Measurements from ENCODE around the gene FAM72D.
"Not testable (repeated sequence)": the region's sequence is repeated elsewhere in the genome, so short reads cannot be mapped to it uniquely, and the experiment has no call there.

Gene FAM72D

GRCh38 chr1:145082483-145083255, 13.1 kb upstream of the FAM72D start:
- not testable (repeated sequence) for DNase-seq (ENCODE audit: low read depth in 3 of 3, low spot score in 1 of 3)

GRCh38 chr1:145093517-145094149, 2.1 kb upstream of the FAM72D start:
- not testable (repeated sequence) for DNase-seq (ENCODE audit: low read depth in 3 of 3, low spot score in 1 of 3)

GRCh38 chr1:145094655-145095211, 1.0 kb upstream of the FAM72D start:
- not testable (repeated sequence) for DNase-seq (ENCODE audit: low read depth in 3 of 3, low spot score in 1 of 3)

- DNase-seq (ENCODE audit: low read depth in 3 of 3, low spot score in 1 of 3) = not testable (repeated sequence)
Observed at GRCh38 chr1:145101725-145102124, 6.0 kb downstream of the FAM72D start.

GRCh38 chr1:145103294-145103693, 7.5 kb downstream of the FAM72D start:
- not testable (repeated sequence) for DNase-seq (ENCODE audit: low read depth in 3 of 3, low spot score in 1 of 3)

GRCh38 chr1:145111674-145112073, 15.9 kb downstream of the FAM72D start:
- DNase-seq (ENCODE audit: low read depth in 3 of 3, low spot score in 1 of 3) = not testable (repeated sequence)

GRCh38 chr1:145112703-145113102, 16.9 kb downstream of the FAM72D start:
- not testable (repeated sequence) for DNase-seq (ENCODE audit: low read depth in 3 of 3, low spot score in 1 of 3)

- DNase-seq (ENCODE audit: low read depth in 3 of 3, low spot score in 1 of 3) = not testable (repeated sequence)
Observed at GRCh38 chr1:145114560-145115057, 18.8 kb downstream of the FAM72D start.

GRCh38 chr1:145115587-145116493, 20.1 kb downstream of the FAM72D start:
- DNase-seq (ENCODE audit: low read depth in 3 of 3, low spot score in 1 of 3) = not testable (repeated sequence)

GRCh38 chr1:145119842-145120241, 24.1 kb downstream of the FAM72D start:
- not testable (repeated sequence) for DNase-seq (ENCODE audit: low read depth in 3 of 3, low spot score in 1 of 3)

- DNase-seq (ENCODE audit: low read depth in 3 of 3, low spot score in 1 of 3) = not testable (repeated sequence)
Observed at GRCh38 chr1:145122344-145123061, 26.7 kb downstream of the FAM72D start.

GRCh38 chr1:145123062-145123395, 27.3 kb downstream of the FAM72D start:
- not testable (repeated sequence) for DNase-seq (ENCODE audit: low read depth in 3 of 3, low spot score in 1 of 3)

- not testable (repeated sequence) for DNase-seq (ENCODE audit: low read depth in 3 of 3, low spot score in 1 of 3)
Observed at GRCh38 chr1:145123992-145124641, 28.3 kb downstream of the FAM72D start.

GRCh38 chr1:145125112-145125511, 29.3 kb downstream of the FAM72D start:
- not testable (repeated sequence) for DNase-seq (ENCODE audit: low read depth in 3 of 3, low spot score in 1 of 3)

- DNase-seq (ENCODE audit: low read depth in 3 of 3, low spot score in 1 of 3) = not testable (repeated sequence)
Observed at GRCh38 chr1:145127144-145127543, 31.4 kb downstream of the FAM72D start.

- not testable (repeated sequence) for DNase-seq (ENCODE audit: low read depth in 3 of 3, low spot score in 1 of 3)
Observed at GRCh38 chr1:145128697-145129469, 33.1 kb downstream of the FAM72D start.

- not testable (repeated sequence) for DNase-seq (ENCODE audit: low read depth in 3 of 3, low spot score in 1 of 3)
Observed at GRCh38 chr1:145134476-145134875, 38.7 kb downstream of the FAM72D start.

GRCh38 chr1:145140549-145140948, 44.8 kb downstream of the FAM72D start:
- not testable (repeated sequence) for DNase-seq (ENCODE audit: low read depth in 3 of 3, low spot score in 1 of 3)

Data from stimulated activated CD4-positive, alpha-beta T cell treated with anti-CD3 and anti-CD28 coated beads, TNF-alpha, amount 100 ng/mL, for 1 hour (primary cell).